Fibroblast of pulmonary artery (primary cell): Measurements from ENCODE around the gene ACKR3.

Source experiments
- DNase-seq: peaks from one replicate; pipeline ENCODE4 v3.0.0-alpha.2; 2010; ENCODE audit warnings: low read depth
- H3K4me3 ChIP-seq: replicated peaks from 2 replicates; pipeline ENCODE4 v1.5.1; 2011; ENCODE audit warnings: low read depth, mild to moderate bottlenecking, control low read depth, low read length, moderate library complexity
- TF ChIP-seq, protein P1 (sequence below): IDR thresholded peaks from 2 replicates; pipeline ENCODE4 v1.5.1; 2011; ENCODE audit warnings: mild to moderate bottlenecking, control low read depth, low read length, inconsistent platforms; ENCODE audit errors: missing control alignments

ACKR3 gene

DNA sequence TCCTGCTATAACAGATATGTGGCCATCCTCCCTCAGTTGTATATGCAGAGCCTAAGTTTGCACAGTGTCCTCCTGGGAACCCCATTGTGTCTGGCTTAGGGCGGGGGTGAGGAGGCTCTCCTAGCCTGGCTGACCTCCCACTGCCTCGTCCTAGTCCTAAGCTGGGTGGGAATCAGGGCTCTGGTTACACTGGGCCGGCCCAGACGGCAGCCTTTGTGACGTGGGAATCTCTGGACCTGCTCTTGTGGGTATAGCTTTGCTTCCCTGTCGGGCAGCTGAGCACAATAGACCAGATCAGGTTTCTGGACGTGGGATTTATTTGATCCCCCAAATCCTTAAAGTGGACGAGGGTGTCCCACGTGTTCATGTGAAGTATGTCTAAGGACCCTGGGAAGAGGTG is 2.9 kb downstream of the ACKR3 start:
- TF ChIP-seq, protein P1, sequence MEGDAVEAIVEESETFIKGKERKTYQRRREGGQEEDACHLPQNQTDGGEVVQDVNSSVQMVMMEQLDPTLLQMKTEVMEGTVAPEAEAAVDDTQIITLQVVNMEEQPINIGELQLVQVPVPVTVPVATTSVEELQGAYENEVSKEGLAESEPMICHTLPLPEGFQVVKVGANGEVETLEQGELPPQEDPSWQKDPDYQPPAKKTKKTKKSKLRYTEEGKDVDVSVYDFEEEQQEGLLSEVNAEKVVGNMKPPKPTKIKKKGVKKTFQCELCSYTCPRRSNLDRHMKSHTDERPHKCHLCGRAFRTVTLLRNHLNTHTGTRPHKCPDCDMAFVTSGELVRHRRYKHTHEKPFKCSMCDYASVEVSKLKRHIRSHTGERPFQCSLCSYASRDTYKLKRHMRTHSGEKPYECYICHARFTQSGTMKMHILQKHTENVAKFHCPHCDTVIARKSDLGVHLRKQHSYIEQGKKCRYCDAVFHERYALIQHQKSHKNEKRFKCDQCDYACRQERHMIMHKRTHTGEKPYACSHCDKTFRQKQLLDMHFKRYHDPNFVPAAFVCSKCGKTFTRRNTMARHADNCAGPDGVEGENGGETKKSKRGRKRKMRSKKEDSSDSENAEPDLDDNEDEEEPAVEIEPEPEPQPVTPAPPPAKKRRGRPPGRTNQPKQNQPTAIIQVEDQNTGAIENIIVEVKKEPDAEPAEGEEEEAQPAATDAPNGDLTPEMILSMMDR, result no peak
- DNase-seq, result no peak
- H3K4me3 ChIP-seq, result no peak overlapping the region

DNA sequence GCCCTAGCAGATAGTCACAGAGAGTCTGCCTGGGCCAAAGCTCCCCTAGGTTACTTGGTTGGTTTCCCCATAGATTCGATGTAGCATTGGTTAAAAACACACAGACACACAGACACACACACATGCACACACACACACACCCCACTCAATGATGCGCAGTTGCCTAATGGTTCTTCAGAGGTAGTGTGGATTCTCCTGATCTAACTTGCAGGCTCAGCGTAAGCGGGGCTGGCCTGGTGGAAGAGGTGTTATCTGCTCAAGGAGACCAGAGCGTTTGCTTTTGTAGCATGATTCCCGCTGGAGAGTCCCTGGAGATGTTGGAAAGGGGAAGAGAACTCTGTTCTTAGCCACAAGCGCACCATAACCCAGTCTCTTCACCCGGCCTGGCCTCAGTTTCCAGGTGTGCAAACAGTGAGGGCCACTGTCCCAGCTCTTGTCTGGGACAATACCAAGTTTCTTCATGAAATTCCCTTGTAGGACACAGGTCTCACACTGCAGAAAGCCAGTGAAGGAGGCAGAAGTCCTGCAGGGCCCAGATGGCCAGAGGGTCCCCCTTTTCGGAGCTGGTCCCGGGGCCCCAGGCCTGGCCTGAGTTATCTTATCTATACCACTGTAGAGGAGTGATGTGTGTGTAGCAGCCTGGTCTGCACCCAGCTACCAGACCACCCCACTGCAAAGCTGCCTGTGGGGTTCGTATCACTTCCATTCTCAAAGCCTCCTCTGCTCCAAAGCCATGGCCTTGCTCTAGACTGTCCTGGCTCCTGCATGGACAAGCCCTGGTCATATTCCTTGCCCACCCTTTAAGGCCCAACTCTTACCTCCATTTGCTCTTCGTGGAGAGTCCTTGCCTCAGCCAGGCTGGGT is 3.7 kb downstream of the ACKR3 start:
- no peak for DNase-seq

DNA sequence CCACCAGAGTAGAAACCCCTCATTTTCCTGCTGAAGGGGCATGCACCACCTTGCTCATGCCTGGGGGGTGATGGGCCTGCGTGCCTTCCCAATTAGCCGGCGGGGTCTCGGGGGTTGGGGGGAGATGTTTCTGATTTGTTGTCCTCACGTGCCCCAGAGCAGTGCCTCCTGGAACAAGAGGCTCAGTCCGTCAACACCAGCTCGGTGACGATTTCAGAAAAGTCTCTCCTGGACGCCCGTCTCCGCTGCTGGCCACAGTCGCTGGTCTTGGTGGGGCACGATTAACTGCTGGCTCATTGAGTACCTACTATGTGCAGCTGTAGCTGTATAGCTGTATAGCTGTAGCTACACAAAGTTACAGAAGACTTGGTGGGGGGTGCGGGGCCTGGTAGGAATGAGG is 4.4 kb downstream of the ACKR3 start:
- no peak for DNase-seq
- H3K4me3 ChIP-seq, result no peak overlapping the region
- TF ChIP-seq, protein P1, result no peak

More for the DNA sequence above, 3.7 kb downstream of the ACKR3 start:
- TF ChIP-seq, protein P1, result no peak
- no peak overlapping the region for H3K4me3 ChIP-seq

DNA sequence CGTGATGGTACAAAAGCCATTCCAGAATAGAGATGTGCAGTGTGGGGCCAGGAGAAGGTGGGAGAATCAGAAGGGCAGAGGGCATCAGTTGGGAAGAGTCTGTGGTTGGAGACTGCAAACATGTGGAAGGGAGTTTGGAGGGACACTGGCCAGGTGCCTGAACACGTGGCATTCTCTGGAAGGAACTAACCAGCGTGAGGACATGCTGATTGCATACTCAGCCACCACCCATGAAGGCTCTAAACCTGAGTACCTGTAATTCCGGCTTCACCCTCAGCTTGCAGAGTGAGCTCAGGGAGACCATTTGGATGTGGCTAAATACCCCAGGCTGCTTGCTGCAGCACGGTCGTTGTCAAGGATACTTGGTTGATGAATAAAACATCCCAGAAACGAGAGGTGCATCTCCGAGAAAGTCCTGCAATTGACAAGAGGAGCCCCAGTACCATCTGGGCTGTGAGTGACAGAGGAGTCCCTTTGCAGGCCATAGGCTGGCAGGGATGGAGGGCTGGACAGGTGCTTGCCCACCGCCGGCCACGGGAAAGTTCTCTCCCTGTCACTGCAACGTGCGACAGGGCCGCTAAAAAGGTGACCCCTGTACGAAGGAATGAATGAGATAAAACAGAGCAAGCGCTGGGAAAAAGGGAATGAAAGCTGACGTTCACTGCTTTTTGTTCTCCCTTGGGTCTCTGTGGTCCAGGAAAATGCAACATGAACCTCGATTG is 5.0 kb downstream of the ACKR3 start:
- no peak for DNase-seq
- H3K4me3 ChIP-seq, result no peak overlapping the region
- TF ChIP-seq, protein P1, result no peak

DNA sequence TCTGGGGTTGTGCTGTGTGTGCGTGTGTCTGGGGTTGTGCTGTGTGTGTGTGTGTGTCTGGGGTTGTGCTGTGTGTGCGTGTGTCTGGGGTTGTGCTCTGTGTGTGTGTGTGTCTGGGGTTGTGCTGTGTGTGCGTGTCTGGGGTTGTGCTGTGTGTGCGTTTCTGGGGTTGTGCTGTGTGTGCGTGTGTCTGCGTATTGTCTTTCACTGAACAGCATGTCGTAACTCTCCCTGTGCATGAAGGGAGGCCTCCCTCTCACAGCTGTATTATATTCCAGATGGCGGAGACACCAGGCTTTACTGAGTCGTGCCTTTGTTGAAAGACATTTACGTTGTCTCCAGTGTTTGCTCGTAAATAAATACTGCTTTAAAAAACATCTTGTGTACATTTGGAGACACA is 5.9 kb downstream of the ACKR3 start:
- TF ChIP-seq, protein P1, result no peak
- DNase-seq, result no peak
- H3K4me3 ChIP-seq, result no peak overlapping the region

DNA sequence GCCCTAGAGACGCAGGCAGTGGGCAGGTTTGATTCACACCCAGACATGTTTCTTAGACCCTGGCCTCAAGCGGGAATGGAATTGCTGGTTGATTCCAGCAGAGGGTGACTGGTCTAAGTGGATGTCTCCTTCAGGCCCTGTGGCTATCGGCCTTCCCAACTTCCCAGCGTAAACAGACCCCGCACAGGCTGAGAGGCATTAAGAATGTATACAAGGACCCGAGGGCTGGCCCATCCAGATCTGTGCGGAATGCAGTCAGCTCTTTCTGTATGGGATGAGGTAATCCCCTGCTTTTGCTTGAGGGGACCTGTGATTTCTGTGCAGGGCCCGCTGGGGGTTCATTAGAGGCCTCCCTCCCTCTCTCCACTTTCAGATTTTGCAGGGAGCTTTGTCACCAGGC is 6.5 kb downstream of the ACKR3 start:
- DNase-seq, result no peak
- TF ChIP-seq, protein P1, result no peak
- no peak overlapping the region for H3K4me3 ChIP-seq

DNA sequence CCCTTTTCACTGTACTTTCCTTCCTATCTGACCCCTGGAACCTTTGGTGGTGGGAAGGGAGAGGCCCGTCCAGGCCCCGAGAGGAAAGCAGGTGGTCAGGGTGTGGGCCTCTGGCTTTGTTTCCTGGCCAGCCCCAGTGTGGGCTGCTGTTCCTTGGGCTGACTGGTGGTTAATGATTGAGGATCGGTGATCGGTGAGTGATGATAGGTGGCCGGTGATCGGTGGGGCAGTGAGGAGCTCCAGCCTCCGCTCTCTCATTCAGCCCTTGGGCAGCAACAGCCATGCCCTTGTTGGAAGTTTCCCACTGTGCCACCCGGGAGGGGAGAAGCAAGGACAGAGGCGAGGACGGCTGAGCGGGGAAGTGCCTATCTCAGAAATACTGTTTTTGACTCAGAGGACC is 7.3 kb downstream of the ACKR3 start:
- TF ChIP-seq, protein P1, result no peak
- no peak for DNase-seq
- no peak overlapping the region for H3K4me3 ChIP-seq
